ENCODE measurements around the gene CD33.

CD33 gene

GRCh38 chr19:51224163-51224641 is 678 bp upstream of the CD33 start:
- no peak for DNase-seq (ENCODE audit: low read depth)
- no peak overlapping the region for H3K4me3 ChIP-seq (ENCODE audit: control insufficient read depth, low read depth, low read length)
- TF ChIP-seq CTCF (IDR thresholded peaks at IDR 0.05; ENCODE audit: control insufficient read depth, insufficient read depth, low read depth, low read length, missing control alignments), result no peak

- no peak overlapping the region for H3K4me3 ChIP-seq (ENCODE audit: control insufficient read depth, low read depth, low read length)
- no peak for TF ChIP-seq CTCF (IDR thresholded peaks at IDR 0.05; ENCODE audit: control insufficient read depth, insufficient read depth, low read depth, low read length, missing control alignments)
- no peak for DNase-seq (ENCODE audit: low read depth)
Observed at GRCh38 chr19:51226067-51226466, 1.2 kb downstream of the CD33 start.

- H3K4me3 ChIP-seq (ENCODE audit: control insufficient read depth, low read depth, low read length), result no peak overlapping the region
- DNase-seq (ENCODE audit: low read depth), result no peak
- no peak for TF ChIP-seq CTCF (IDR thresholded peaks at IDR 0.05; ENCODE audit: control insufficient read depth, insufficient read depth, low read depth, low read length, missing control alignments)
Observed at GRCh38 chr19:51227326-51227725, 2.4 kb downstream of the CD33 start.

- H3K4me3 ChIP-seq (ENCODE audit: control insufficient read depth, low read depth, low read length), result no peak overlapping the region
- TF ChIP-seq CTCF (IDR thresholded peaks at IDR 0.05; ENCODE audit: control insufficient read depth, insufficient read depth, low read depth, low read length, missing control alignments), result no peak
- no peak for DNase-seq (ENCODE audit: low read depth)
Observed at GRCh38 chr19:51227966-51228365, 3.1 kb downstream of the CD33 start.

GRCh38 chr19:51240866-51241265 is 16.0 kb downstream of the CD33 start:
- H3K4me3 ChIP-seq (ENCODE audit: control insufficient read depth, low read depth, low read length), result no peak overlapping the region
- no peak for DNase-seq (ENCODE audit: low read depth)

GRCh38 chr19:51242881-51243630 is 18.2 kb downstream of the CD33 start:
- no peak overlapping the region for H3K4me3 ChIP-seq (ENCODE audit: control insufficient read depth, low read depth, low read length)
- no peak for DNase-seq (ENCODE audit: low read depth)
- TF ChIP-seq CTCF (IDR thresholded peaks at IDR 0.05; ENCODE audit: control insufficient read depth, insufficient read depth, low read depth, low read length, missing control alignments), result no peak

More at GRCh38 chr19:51240866-51241265, 16.0 kb downstream of the CD33 start:
- TF ChIP-seq CTCF (IDR thresholded peaks at IDR 0.05; ENCODE audit: control insufficient read depth, insufficient read depth, low read depth, low read length, missing control alignments), result no peak

Data from AG09309 (cell line).